Measurements from ENCODE around the gene CADPS2. TPM values are rescaled to one million over a fixed set of nuclear protein-coding genes. Genes with fewer than 3 reads are reported as not detected.

Gene CADPS2
- total RNA-seq, 4 donors from 2014 or later, result 2.2 to 9.2 (median 5.7) TPM

- H3K9me3 ChIP-seq, result no peaks in the 10 kb centered on the region
- no peak overlapping the region for H3K27ac ChIP-seq
- no peaks in the 10 kb centered on the region for H3K36me3 ChIP-seq
- intact Hi-C loops (cut with DNase I), result no loop called here
- H3K27me3 ChIP-seq, result no peaks in the 10 kb centered on the region
- no peak for DNase-seq
- 50 to 58% methylated on average over 1 of the region's 1 CpG for WGBS, 2 donors
- no peak overlapping the region for H3K4me3 ChIP-seq
- no peaks in the 10 kb centered on the region for H3K4me1 ChIP-seq
- TF ChIP-seq CTCF (IDR thresholded peaks at IDR 0.05) (no peak), POLR2A (IDR thresholded peaks at IDR 0.05) (no peak)
Measured at GRCh38 chr7:122710916-122711315, 175.3 kb downstream of the CADPS2 start.

GRCh38 chr7:122709930-122710646, 176.2 kb downstream of the CADPS2 start:
- Histone ChIP-seq H3K36me3 (no peaks in the 10 kb centered on the region), H3K27ac (no peak overlapping the region), H3K9me3 (no peaks in the 10 kb centered on the region), H3K4me3 (no peak overlapping the region), H3K27me3 (no peaks in the 10 kb centered on the region), H3K4me1 (no peaks in the 10 kb centered on the region)
- DNase-seq, result no peak
- intact Hi-C loops (cut with DNase I), result no loop called here
- WGBS, 2 donors, result 65 to 76% methylated on average over 7 of the region's 7 CpGs
- TF ChIP-seq CTCF (IDR thresholded peaks at IDR 0.05) (no peak), POLR2A (IDR thresholded peaks at IDR 0.05) (no peak)

- Histone ChIP-seq H3K9me3 (no peaks in the 10 kb centered on the region), H3K27me3 (no peaks in the 10 kb centered on the region), H3K4me3 (no peak overlapping the region), H3K36me3 (no peaks in the 10 kb centered on the region), H3K27ac (no peak overlapping the region), H3K4me1 (no peaks in the 10 kb centered on the region)
- no peak for TF ChIP-seq POLR2A (IDR thresholded peaks at IDR 0.05)
- no peak for TF ChIP-seq CTCF (IDR thresholded peaks at IDR 0.05)
- DNase-seq, result no peak
- intact Hi-C loops (cut with DNase I), result no loop called here
- 83 to 86% methylated on average over 2 of the region's 2 CpGs for WGBS, 2 donors
Measured at GRCh38 chr7:122706836-122707235, 179.4 kb downstream of the CADPS2 start.

GRCh38 chr7:122702872-122703510, 183.3 kb downstream of the CADPS2 start, which contains the start of gene RNF148:
Gene RNF148 (minus strand): TSS chr7:122702922. CDS start chr7:122702750, 172 bp downstream.
- intact Hi-C loops (cut with DNase I), result no loop called here
- H3K4me1 ChIP-seq, result no peaks in the 10 kb centered on the region
- H3K36me3 ChIP-seq, result no peaks in the 10 kb centered on the region
- TF ChIP-seq POLR2A (IDR thresholded peaks at IDR 0.05) (no peak), CTCF (IDR thresholded peaks at IDR 0.05) (no peak)
- no peak within 1 kb of the TSS for H3K4me3 ChIP-seq
- 61 to 78% methylated on average over 1 of the region's 1 CpG for WGBS, 2 donors
- no peaks in the 10 kb centered on the region for H3K9me3 ChIP-seq
- no peaks in the 10 kb centered on the region for H3K27me3 ChIP-seq
- no peak for DNase-seq
- no peak within 1 kb of the TSS for H3K27ac ChIP-seq

GRCh38 chr7:122699017-122699416, 187.2 kb downstream of the CADPS2 start, which contains the start of gene RNF133:
Gene RNF133 (minus strand): TSS chr7:122699117. CDS start chr7:122698918, 199 bp downstream.
- DNase-seq, result no peak
- no peaks in the 10 kb centered on the region for H3K9me3 ChIP-seq
- TF ChIP-seq POLR2A (IDR thresholded peaks at IDR 0.05) (no peak), CTCF (IDR thresholded peaks at IDR 0.05) (no peak)
- H3K4me3 ChIP-seq, result no peak within 1 kb of the TSS
- H3K27ac ChIP-seq, result no peak within 1 kb of the TSS
- H3K36me3 ChIP-seq, result no peaks in the 10 kb centered on the region
- H3K4me1 ChIP-seq, result no peaks in the 10 kb centered on the region
- no peaks in the 10 kb centered on the region for H3K27me3 ChIP-seq
- intact Hi-C loops (cut with DNase I), result no loop called here
